ENCODE results near the gene HSPA1B. TPM values are rescaled to one million over a fixed set of nuclear protein-coding genes. Genes with fewer than 3 reads are reported as not detected.

The HSPA1B gene
- polyA plus RNA-seq, 1 experiment = 31.9 TPM

GRCh38 chr6:31874836-31875572, 47.5 kb downstream of the HSPA1B start:
- H3K27ac ChIP-seq (ENCODE audit: low read depth, low read length) = peak overlapping the region; percentile 42
- DNase-seq (ENCODE audit: low read depth, low spot score) = no peak
- POLR2A ChIA-PET = interaction anchor here (0.9 to 1.0 kb wide), 3 partner anchors 12 to 48 kb away, joined by 3 to 4 read pairs (median 3); partner anchors contain the start of genes HSPA1B and NEU1

GRCh38 chr6:31875877-31876276, 48.3 kb downstream of the HSPA1B start:
- no peaks in the 10 kb centered on the region for H3K27me3 ChIP-seq (ENCODE audit: control insufficient read depth, insufficient read depth, low read length)
- DNase-seq (ENCODE audit: low read depth, low spot score) = no peak
- H3K4me3 ChIP-seq (ENCODE audit: low read depth, low read length) = no peak overlapping the region
- no peak overlapping the region for H3K27ac ChIP-seq (ENCODE audit: low read depth, low read length)
- TF ChIP-seq CTCF (IDR thresholded peaks at IDR 0.05; ENCODE audit: low read depth, low read length) = no peak
- no peaks in the 10 kb centered on the region for H3K9me3 ChIP-seq (ENCODE audit: control insufficient read depth, insufficient read depth, low read length)
- CTCF ChIA-PET = interaction anchor here (0.5 kb wide), 1 partner anchor 195 kb away, joined by 7 read pairs; the partner anchor contains the start of gene LY6G5C
- POLR2A ChIA-PET = interaction anchor here (0.9 kb wide), 1 partner anchor 49 kb away, joined by 3 read pairs; the partner anchor contains the start of gene HSPA1B

More at GRCh38 chr6:31874836-31875572, 47.5 kb downstream of the HSPA1B start:
- Histone ChIP-seq H3K27me3 (ENCODE audit: control insufficient read depth, insufficient read depth, low read length) (no peaks in the 10 kb centered on the region), H3K4me3 (ENCODE audit: low read depth, low read length) (no peak overlapping the region), H3K9me3 (ENCODE audit: control insufficient read depth, insufficient read depth, low read length) (no peaks in the 10 kb centered on the region)
- CTCF ChIA-PET = interaction anchor here (0.6 to 1.1 kb wide), 2 partner anchors 45 to 77 kb away, joined by 3 to 7 read pairs; no protein-coding TSS in a partner anchor
- TF ChIP-seq CTCF (IDR thresholded peaks at IDR 0.05; ENCODE audit: low read depth, low read length) = no peak

GRCh38 chr6:31876357-31876756, 48.8 kb downstream of the HSPA1B start:
- Histone ChIP-seq H3K27me3 (ENCODE audit: control insufficient read depth, insufficient read depth, low read length) (no peaks in the 10 kb centered on the region), H3K27ac (ENCODE audit: low read depth, low read length) (no peak overlapping the region), H3K9me3 (ENCODE audit: control insufficient read depth, insufficient read depth, low read length) (no peaks in the 10 kb centered on the region), H3K4me3 (ENCODE audit: low read depth, low read length) (no peak overlapping the region)
- ChIA-PET CTCF (no interaction called here), POLR2A (no interaction called here)
- no peak for TF ChIP-seq CTCF (IDR thresholded peaks at IDR 0.05; ENCODE audit: low read depth, low read length)
- DNase-seq (ENCODE audit: low read depth, low spot score) = no peak

GRCh38 chr6:31877125-31877650, 49.6 kb downstream of the HSPA1B start:
- TF ChIP-seq CTCF (IDR thresholded peaks at IDR 0.05; ENCODE audit: low read depth, low read length) = no peak
- H3K27ac ChIP-seq (ENCODE audit: low read depth, low read length) = no peak overlapping the region
- H3K4me3 ChIP-seq (ENCODE audit: low read depth, low read length) = no peak overlapping the region
- no peaks in the 10 kb centered on the region for H3K9me3 ChIP-seq (ENCODE audit: control insufficient read depth, insufficient read depth, low read length)
- H3K27me3 ChIP-seq (ENCODE audit: control insufficient read depth, insufficient read depth, low read length) = no peaks in the 10 kb centered on the region
- POLR2A ChIA-PET = no interaction called here
- CTCF ChIA-PET = no interaction called here
- DNase-seq (ENCODE audit: low read depth, low spot score) = no peak

GRCh38 chr6:31877651-31878161, 50.2 kb downstream of the HSPA1B start:
- Histone ChIP-seq H3K9me3 (ENCODE audit: control insufficient read depth, insufficient read depth, low read length) (no peaks in the 10 kb centered on the region), H3K27me3 (ENCODE audit: control insufficient read depth, insufficient read depth, low read length) (no peaks in the 10 kb centered on the region), H3K4me3 (ENCODE audit: low read depth, low read length) (no peak overlapping the region), H3K27ac (ENCODE audit: low read depth, low read length) (no peak overlapping the region)
- TF ChIP-seq CTCF (IDR thresholded peaks at IDR 0.05; ENCODE audit: low read depth, low read length) = no peak
- DNase-seq (ENCODE audit: low read depth, low spot score) = no peak
- ChIA-PET POLR2A (no interaction called here), CTCF (no interaction called here)

All from AG04450 (cell line).